GM23338 (cell line): ENCODE results near the gene CAV2. TPM values are rescaled to one million over a fixed set of nuclear protein-coding genes. Genes with fewer than 3 reads are reported as not detected.

Experiments
- ATAC-seq: fragments of 200-7000 bp; cut with Tn5 transposase; 3 replicates; pipeline ENCODE4 v1.9.1; 2020
- DNase-seq: peaks from one replicate; pipeline ENCODE4 v3.0.0-alpha.2; 2015; ENCODE audit warnings: low spot score
- H2AFZ ChIP-seq: fragments of 200-600 bp; sonication (generic); 2 replicates; pipeline ENCODE4 v1.8.0; 2016; ENCODE audit warnings: antibody characterized with exemption, mild to moderate bottlenecking, moderate library complexity
- H3F3A ChIP-seq: fragments of 200-600 bp; sonication (generic); replicated peaks from 2 replicates; pipeline ENCODE4 v1.8.0; 2017; ENCODE audit warnings: antibody characterized with exemption, mixed run types, low read depth
- H3K27ac ChIP-seq: fragments of 200-600 bp; sonication (generic); 2 replicates; pipeline ENCODE4 v1.6.1; 2016; ENCODE audit warnings: low read depth
- H3K27me3 ChIP-seq: fragments of 200-600 bp; sonication (generic); 2 replicates; pipeline ENCODE4 v1.8.0; 2016; ENCODE audit warnings: mild to moderate bottlenecking, mixed run types, moderate library complexity; ENCODE audit not compliant: insufficient read depth
- H3K36me3 ChIP-seq: fragments of 200-600 bp; sonication (generic); 2 replicates; pipeline ENCODE4 v1.8.0; 2016; ENCODE audit warnings: mild to moderate bottlenecking; ENCODE audit not compliant: insufficient read depth
- H3K4me1 ChIP-seq: fragments of 200-600 bp; sonication (generic); 2 replicates; pipeline ENCODE4 v1.8.0; 2016; ENCODE audit warnings: mild to moderate bottlenecking, moderate library complexity; ENCODE audit not compliant: insufficient read depth
- H3K4me2 ChIP-seq: fragments of 200-600 bp; sonication (generic); 2 replicates; pipeline ENCODE4 v1.7.1; 2017; ENCODE audit warnings: mixed run types
- H3K4me3 ChIP-seq: fragments of 200-600 bp; sonication (generic); 2 replicates; pipeline ENCODE4 v1.6.1; 2016; ENCODE audit warnings: mixed run types
- H3K79me2 ChIP-seq: fragments of 200-600 bp; sonication (generic); replicated peaks from 2 replicates; pipeline ENCODE4 v1.8.0; 2017; ENCODE audit warnings: mild to moderate bottlenecking; ENCODE audit not compliant: insufficient read depth
- H3K9me2 ChIP-seq: fragments of 200-600 bp; sonication (generic); 2 replicates; pipeline ENCODE4 v1.8.0; 2017; ENCODE audit not compliant: insufficient read depth
- H4K20me1 ChIP-seq: fragments of 200-600 bp; sonication (generic); replicated peaks from 2 replicates; pipeline ENCODE4 v1.8.0; 2017; ENCODE audit warnings: mild to moderate bottlenecking; ENCODE audit not compliant: insufficient read depth
- H3K27ac Mint-ChIP-seq: 2 replicates; pipeline ENCODE4 v1.8.0; 2020; ENCODE audit warnings: inconsistent platforms, mild to moderate bottlenecking, moderate library complexity, mixed read lengths
- H3K27me3 Mint-ChIP-seq: 3 replicates; pipeline ENCODE4 v1.8.0; 2022; ENCODE audit warnings: low read depth, mild to moderate bottlenecking, moderate library complexity, mixed read lengths, inconsistent platforms; ENCODE audit not compliant: insufficient read depth, poor library complexity
- H3K36me3 Mint-ChIP-seq: 3 replicates; pipeline ENCODE4 v1.8.0; 2021; ENCODE audit warnings: low read depth, mild to moderate bottlenecking, inconsistent platforms, moderate library complexity, mixed read lengths
- H3K4me1 Mint-ChIP-seq: 3 replicates; pipeline ENCODE4 v1.8.0; 2020; ENCODE audit warnings: mild to moderate bottlenecking, inconsistent platforms, mixed read lengths
- H3K4me3 Mint-ChIP-seq: 3 replicates; pipeline ENCODE4 v1.8.0; 2021; ENCODE audit warnings: moderate library complexity, mild to moderate bottlenecking, inconsistent platforms, mixed read lengths
- H3K9me3 Mint-ChIP-seq: 3 replicates; pipeline ENCODE4 v1.8.0; 2020; ENCODE audit warnings: moderate library complexity, mild to moderate bottlenecking, inconsistent platforms, mixed read lengths
- CREB1 ChIP-seq: fragments of 250-450 bp; sonication (Bioruptor Pico); IDR thresholded peaks from 2 replicates; pipeline ENCODE4 v1.5.0; 2020; ENCODE audit warnings: low read depth, mild to moderate bottlenecking, moderate library complexity
- CTCF ChIP-seq, 2 experiments: fragments of 200-600 bp in 1 of 2; sonication (generic) in 1 of 2; conservative IDR thresholded peaks; 2 replicates each; pipeline versions ENCODE4 v1.5.1 to v1.6.1; 2016 to 2017; ENCODE audit warnings: antibody characterized with exemption in 2 of 2, low read depth in 2 of 2, mild to moderate bottlenecking in 2 of 2, moderate library complexity in 1 of 2
- EZH2phosphoT487 ChIP-seq: fragments of 200-600 bp; sonication (generic); IDR thresholded peaks from one replicate; pipeline ENCODE4 v1.8.1; 2018; ENCODE audit warnings: antibody characterized with exemption; ENCODE audit not compliant: unreplicated experiment
- JUNB ChIP-seq: IDR thresholded peaks from one replicate; pipeline ENCODE4 v1.6.1; 2016; ENCODE audit warnings: antibody characterized with exemption; ENCODE audit not compliant: unreplicated experiment
- POLR2AphosphoS5 ChIP-seq: IDR thresholded peaks from 2 replicates; pipeline ENCODE4 v1.6.1; 2016; ENCODE audit warnings: antibody characterized with exemption, low read depth
- REST ChIP-seq: IDR thresholded peaks from one replicate; pipeline ENCODE4 v1.6.1; 2018; ENCODE audit warnings: antibody characterized with exemption; ENCODE audit not compliant: unreplicated experiment
- ZNF114 ChIP-seq: fragments of 250-450 bp; sonication (Bioruptor Pico); IDR thresholded peaks from 2 replicates; pipeline ENCODE4 v1.5.0; 2020; ENCODE audit warnings: mild to moderate bottlenecking, moderate library complexity
- ZNF462 ChIP-seq: fragments of 250-450 bp; sonication (Bioruptor Pico); IDR thresholded peaks from 2 replicates; pipeline ENCODE4 v1.5.0; 2020; ENCODE audit warnings: mild to moderate bottlenecking, moderate library complexity
- polyA plus RNA-seq: library from polyadenylated mRNA; unstranded; fragments of >200 nt; fragmentation: Nextera tagmentation; extraction: Ambion mirVana; gene quantifications from 2 replicates; pipeline ENCODE4 v1.2.1, GENCODE V29; 2016
- total RNA-seq: library from RNA; depleted of rRNA; stranded (reverse); fragments of >200 nt; shearing (Covaris generic); gene quantifications from 2 replicates; pipeline ENCODE4 v1.2.3, GENCODE V29; 2014

CAV2 gene
- total and polyA plus RNA-seq, 2 experiments from 2014 or later = 4.2 to 6.6 TPM

GRCh38 chr7:116547347-116547746 is 47.8 kb downstream of the CAV2 start (continued):
- TF ChIP-seq EZH2phosphoT487 (no peak), JUNB (no peak), CREB1 (CRISPR knock-in tag) (no peak), POLR2AphosphoS5 (no peak), ZNF114 (CRISPR knock-in tag) (no peak), CTCF (conservative IDR thresholded peaks at IDR 0.05; ENCODE audit: low read depth in 2 of 2) (no peak)

GRCh38 chr7:116548506-116548905 is 49.0 kb downstream of the CAV2 start:
- H2AFZ ChIP-seq = no peak overlapping the region
- TF ChIP-seq JUNB (no peak), ZNF462 (CRISPR knock-in tag) (no peak), REST (no peak), CTCF (conservative IDR thresholded peaks at IDR 0.05; ENCODE audit: low read depth in 2 of 2) (no peak)
- H3K27ac ChIP-seq = no peak overlapping the region
- Mint-ChIP-seq H3K27ac (no peak overlapping the region), H3K4me3 (no peak overlapping the region), H3K4me1 (no peaks in the 10 kb centered on the region), H3K9me3 (no peaks in the 10 kb centered on the region), H3K27me3 (peaks cover 2% of the 10 kb centered on the region), H3K36me3 (no peaks in the 10 kb centered on the region)
- no peaks in the 10 kb centered on the region for H3F3A ChIP-seq
- H3K4me1 ChIP-seq = no peaks in the 10 kb centered on the region
- no peaks in the 10 kb centered on the region for H3K9me2 ChIP-seq
- no peak overlapping the region for H3K4me3 ChIP-seq
- H3K27me3 ChIP-seq = no peaks in the 10 kb centered on the region
- no peak for DNase-seq
- no peak overlapping the region for H3K4me2 ChIP-seq
- H3K79me2 ChIP-seq = no peaks in the 10 kb centered on the region
- ATAC-seq = no peak
- no peaks in the 10 kb centered on the region for H3K36me3 ChIP-seq
- no peaks in the 10 kb centered on the region for H4K20me1 ChIP-seq
